H9 (cell line): ENCODE measurements around the gene SLC25A43. TPM values are rescaled to one million over a fixed set of nuclear protein-coding genes. Genes with fewer than 3 reads are reported as not detected.

Source experiments
- DNase-seq: peaks from one replicate; pipeline ENCODE4 v3.0.0-alpha.2; 2017
- H2AFZ ChIP-seq: one replicate; pipeline ENCODE4 v1.6.1; 2013; ENCODE audit warnings: mild to moderate bottlenecking, low read length, control low read depth, moderate library complexity
- H2AK5ac ChIP-seq: 2 replicates; pipeline ENCODE4 v1.6.1; 2013; ENCODE audit warnings: low read length, control low read depth, mixed read lengths; ENCODE audit not compliant: insufficient read length
- H2BK120ac ChIP-seq: one replicate; pipeline ENCODE4 v1.6.1; 2013; ENCODE audit warnings: low read depth, mild to moderate bottlenecking, low read length, control low read depth, inconsistent platforms; ENCODE audit not compliant: poor library complexity, severe bottlenecking
- H2BK12ac ChIP-seq: 2 replicates; pipeline ENCODE4 v1.6.1; 2013; ENCODE audit warnings: low read length, control low read depth, mixed read lengths, low read depth; ENCODE audit not compliant: insufficient read length
- H2BK15ac ChIP-seq: 2 replicates; pipeline ENCODE4 v1.6.1; 2013; ENCODE audit warnings: low read depth, low read length, control low read depth
- H2BK20ac ChIP-seq: one replicate; pipeline ENCODE4 v1.6.1; 2013; ENCODE audit warnings: low read depth, mild to moderate bottlenecking, low read length, control low read depth, inconsistent platforms; ENCODE audit not compliant: poor library complexity, severe bottlenecking
- H2BK5ac ChIP-seq: 2 replicates; pipeline ENCODE4 v1.6.1; 2013; ENCODE audit warnings: low read length, control low read depth, mixed read lengths; ENCODE audit not compliant: insufficient read length
- H3K14ac ChIP-seq: 2 replicates; pipeline ENCODE4 v1.6.1; 2013; ENCODE audit warnings: low read length, control low read depth; ENCODE audit not compliant: insufficient read depth
- H3K18ac ChIP-seq: 2 replicates; pipeline ENCODE4 v1.6.1; 2013; ENCODE audit warnings: low read depth, mild to moderate bottlenecking, mixed read lengths, low read length, control low read depth; ENCODE audit not compliant: insufficient read length
- H3K23ac ChIP-seq: 2 replicates; pipeline ENCODE4 v1.6.1; 2013; ENCODE audit warnings: low read length, control low read depth, mixed read lengths, low read depth; ENCODE audit not compliant: insufficient read length
- H3K23me2 ChIP-seq: 2 replicates; pipeline ENCODE4 v1.6.1; 2013; ENCODE audit warnings: low read depth, mild to moderate bottlenecking, mixed read lengths, low read length, control low read depth; ENCODE audit not compliant: insufficient read length, poor library complexity, severe bottlenecking
- H3K27ac ChIP-seq: 2 replicates; pipeline ENCODE4 v1.5.1; 2013; ENCODE audit warnings: low read length, control low read depth, mixed read lengths, low read depth; ENCODE audit not compliant: insufficient read length
- H3K27me3 ChIP-seq: 2 replicates; pipeline ENCODE4 v1.6.1; 2013; ENCODE audit warnings: low read length, control low read depth, inconsistent platforms; ENCODE audit not compliant: insufficient read depth
- H3K4ac ChIP-seq: 2 replicates; pipeline ENCODE4 v1.6.1; 2013; ENCODE audit warnings: low read depth, mild to moderate bottlenecking, control low read depth, inconsistent platforms, low read length, moderate library complexity
- H3K4me1 ChIP-seq: 2 replicates; pipeline ENCODE4 v1.6.1; 2013; ENCODE audit warnings: low read length, control low read depth, inconsistent platforms; ENCODE audit not compliant: insufficient read depth
- H3K4me2 ChIP-seq: 2 replicates; pipeline ENCODE4 v1.6.1; 2013; ENCODE audit warnings: low read length, control low read depth, mixed read lengths; ENCODE audit not compliant: insufficient read length, insufficient read depth
- H3K56ac ChIP-seq: 2 replicates; pipeline ENCODE4 v1.6.1; 2013; ENCODE audit warnings: low read depth, mild to moderate bottlenecking, mixed read lengths, low read length, control low read depth; ENCODE audit not compliant: insufficient read length
- H3K79me1 ChIP-seq: 2 replicates; pipeline ENCODE4 v1.6.1; 2013; ENCODE audit warnings: low read depth, mild to moderate bottlenecking, moderate library complexity, low read length, control low read depth, inconsistent platforms; ENCODE audit not compliant: insufficient read depth, poor library complexity, severe bottlenecking
- H3K79me2 ChIP-seq: 2 replicates; pipeline ENCODE4 v1.6.1; 2013; ENCODE audit warnings: low read length, control low read depth, inconsistent platforms; ENCODE audit not compliant: insufficient read depth
- H3K9ac ChIP-seq: 2 replicates; pipeline ENCODE4 v1.6.1; 2013; ENCODE audit warnings: low read length, control low read depth, mixed read lengths; ENCODE audit not compliant: insufficient read length; ENCODE audit errors: extremely low read depth
- H3K9me3 ChIP-seq: one replicate; pipeline ENCODE4 v1.6.1; 2013; ENCODE audit warnings: low read depth, low read length, inconsistent platforms; ENCODE audit not compliant: control insufficient read depth
- H3T11ph ChIP-seq: one replicate; pipeline ENCODE4 v1.6.1; 2013; ENCODE audit warnings: mild to moderate bottlenecking, low read length, control low read depth, inconsistent platforms
- H4K20me1 ChIP-seq: one replicate; pipeline ENCODE4 v1.6.1; 2013; ENCODE audit not compliant: control insufficient read depth, insufficient read length, insufficient read depth
- H4K5ac ChIP-seq: 2 replicates; pipeline ENCODE4 v1.6.1; 2013; ENCODE audit warnings: low read depth, mild to moderate bottlenecking, mixed read lengths, low read length, control low read depth; ENCODE audit not compliant: insufficient read length
- H4K8ac ChIP-seq: replicated peaks from 2 replicates; pipeline ENCODE4 v1.6.1; 2013; ENCODE audit warnings: low read length, control low read depth, mixed read lengths, low read depth; ENCODE audit not compliant: insufficient read length
- H4K91ac ChIP-seq: 2 replicates; pipeline ENCODE4 v1.6.1; 2013; ENCODE audit warnings: low read depth, mild to moderate bottlenecking, moderate library complexity, mixed read lengths, low read length, control low read depth; ENCODE audit not compliant: insufficient read length
- H3K27ac Mint-ChIP-seq, 3 experiments: 2 replicates in 2 of 3; 3 replicates in 1 of 3; pipeline ENCODE4 v1.8.0; 2020 to 2021; ENCODE audit warnings: mixed read lengths in 3 of 3, mild to moderate bottlenecking in 1 of 3, moderate library complexity in 1 of 3
- H3K27me3 Mint-ChIP-seq: 2 replicates; pipeline ENCODE4 v1.8.0; 2021; ENCODE audit warnings: low read depth, mild to moderate bottlenecking, moderate library complexity, mixed read lengths
- H3K36me3 Mint-ChIP-seq, 3 experiments: 2 replicates in 2 of 3; 3 replicates in 1 of 3; pipeline ENCODE4 v1.8.0; 2020 to 2021; ENCODE audit warnings: low read depth in 3 of 3, mixed read lengths in 3 of 3; ENCODE audit not compliant: insufficient read depth in 1 of 3
- H3K4me1 Mint-ChIP-seq, 2 experiments: 2 replicates each; pipeline ENCODE4 v1.8.0; 2020; ENCODE audit warnings: mixed read lengths in 2 of 2
- H3K4me3 Mint-ChIP-seq, 2 experiments: 2 replicates in 1 of 2; 3 replicates in 1 of 2; pipeline ENCODE4 v1.8.0; 2020 to 2021; ENCODE audit warnings: mild to moderate bottlenecking in 2 of 2, mixed read lengths in 2 of 2, moderate library complexity in 1 of 2
- H3K9me3 Mint-ChIP-seq, 2 experiments: 2 replicates in 1 of 2; 3 replicates in 1 of 2; pipeline ENCODE4 v1.8.0; 2020; ENCODE audit warnings: mild to moderate bottlenecking in 2 of 2, mixed read lengths in 2 of 2, moderate library complexity in 1 of 2
- CTCF ChIP-seq: fragments of 200-600 bp; sonication (generic); conservative IDR thresholded peaks from 3 replicates; pipeline ENCODE4 v1.8.0; 2021; ENCODE audit warnings: antibody characterized with exemption, mild to moderate bottlenecking
- WGBS: extraction: QIAGEN DNeasy Blood & Tissue Kit; methylation state at CpG from one replicate; pipeline ENCODE4 v1.1.7; 2013; ENCODE audit warnings: missing lambda C conversion rate, low lambda C conversion rate, mixed read lengths; ENCODE audit not compliant: insufficient read length; ENCODE audit errors: extremely low coverage; 5-methylcytosine and 5-hydroxymethylcytosine counted together
- total RNA-seq: library from RNA; stranded (reverse); gene quantifications from 2 replicates; pipeline ENCODE4 v1.2.1, GENCODE V29; 2021

SLC25A43 gene
- total RNA-seq, 1 experiment from 2014 or later = 3.7 TPM

- no peak overlapping the region for H3K56ac ChIP-seq
These were observed 66.4 kb downstream of the SLC25A43 start for GRCh38 chrX:119465555-119465954.

More at GRCh38 chrX:119465555-119465954, 66.4 kb downstream of the SLC25A43 start:
- H4K8ac ChIP-seq = no peak overlapping the region
- H4K20me1 ChIP-seq = no peaks in the 10 kb centered on the region
- no peaks in the 10 kb centered on the region for H3K27me3 ChIP-seq
- H2AK5ac ChIP-seq = no peak overlapping the region
- H3K9ac ChIP-seq = no peak overlapping the region
- no peak for TF ChIP-seq CTCF
- no peak overlapping the region for H2AFZ ChIP-seq
- H3K9me3 Mint-ChIP-seq = peaks cover 63 to 65% of the 10 kb centered on the region in 2 experiments
- H3K4me1 Mint-ChIP-seq = no peaks in the 10 kb centered on the region; a peak in 1 of 4 replicates
- WGBS = no CpG with 5 or more reads among the region's 3 CpGs
- no peak overlapping the region for H2BK5ac ChIP-seq
- no peak overlapping the region for H3K27ac Mint-ChIP-seq
- no peak overlapping the region for H3K4me2 ChIP-seq
- DNase-seq = no peak
- H3K79me1 ChIP-seq = no peaks in the 10 kb centered on the region
- no peak overlapping the region for H3K27ac ChIP-seq
- H3K23ac ChIP-seq = no peak overlapping the region
- no peaks in the 10 kb centered on the region for H3K4me1 ChIP-seq
- no peak overlapping the region for H3T11ph ChIP-seq
- no peaks in the 10 kb centered on the region for H3K23me2 ChIP-seq
- H2BK12ac ChIP-seq = no peak overlapping the region
- H3K9me3 ChIP-seq = peaks cover 23% of the 10 kb centered on the region
- peaks cover 2% of the 10 kb centered on the region; the same call in 1 of the 2 replicates for H3K79me2 ChIP-seq
- no peaks in the 10 kb centered on the region; the same call in 1 of the 2 replicates for H3K27me3 Mint-ChIP-seq
- H4K5ac ChIP-seq = no peak overlapping the region
- H2BK15ac ChIP-seq = no peak overlapping the region
- H3K36me3 Mint-ChIP-seq = peaks cover 14 to 17% (median 15%) of the 10 kb centered on the region in 3 experiments
- no peak overlapping the region for H3K14ac ChIP-seq
- no peak overlapping the region for H4K91ac ChIP-seq
- no peak overlapping the region for H3K4me3 Mint-ChIP-seq
- H2BK20ac ChIP-seq = no peak overlapping the region
- H2BK120ac ChIP-seq = no peak overlapping the region
- no peak overlapping the region for H3K4ac ChIP-seq
- no peak overlapping the region for H3K18ac ChIP-seq
